NCI-H69 (cell line): ENCODE results near the gene TGFBR1.
"Not testable (repeated sequence)": the region's sequence is repeated elsewhere in the genome, so short reads cannot be mapped to it uniquely, and the experiment has no call there.

Experiments used
- DNase-seq: peaks from one replicate; lab custom pipeline; 2025; lab: John Stamatoyannopoulos, UW

TGFBR1 gene

GRCh38 chr9:99076030-99076429 is 28.9 kb upstream of the TGFBR1 start:
- DNase-seq = no peak

- DNase-seq = no peak
These were observed 28.3 kb upstream of the TGFBR1 start for GRCh38 chr9:99076483-99077171.

GRCh38 chr9:99078717-99079116 is 26.2 kb upstream of the TGFBR1 start:
- no peak for DNase-seq

- DNase-seq = no peak
These were observed 25.4 kb upstream of the TGFBR1 start for GRCh38 chr9:99079542-99079941.

- no peak for DNase-seq
These were observed 21.9 kb upstream of the TGFBR1 start for GRCh38 chr9:99083051-99083450.

GRCh38 chr9:99085949-99086948 is 18.7 kb upstream of the TGFBR1 start:
- DNase-seq = no peak

- no peak for DNase-seq
These were observed 17.5 kb upstream of the TGFBR1 start for GRCh38 chr9:99087462-99087861.

- no peak for DNase-seq
These were observed 14.4 kb upstream of the TGFBR1 start for GRCh38 chr9:99090336-99091130.

GRCh38 chr9:99092643-99093491 is 12.0 kb upstream of the TGFBR1 start:
- no peak for DNase-seq

GRCh38 chr9:99093492-99093791 is 11.5 kb upstream of the TGFBR1 start:
- no peak for DNase-seq

- no peak for DNase-seq
These were observed 9.3 kb upstream of the TGFBR1 start for GRCh38 chr9:99095565-99095964.

- DNase-seq = no peak
These were observed 8.5 kb upstream of the TGFBR1 start for GRCh38 chr9:99096409-99096808.

GRCh38 chr9:99099806-99100585 is 4.9 kb upstream of the TGFBR1 start:
- not testable (repeated sequence) for DNase-seq

- no peak for DNase-seq
These were observed 3.6 kb upstream of the TGFBR1 start for GRCh38 chr9:99101271-99101670.

GRCh38 chr9:99101812-99102211 is 3.1 kb upstream of the TGFBR1 start:
- no peak for DNase-seq

- no peak for DNase-seq
These were observed 1.6 kb upstream of the TGFBR1 start for GRCh38 chr9:99103054-99103895.

- DNase-seq = no peak
These were observed 933 bp upstream of the TGFBR1 start for GRCh38 chr9:99103901-99104458.

GRCh38 chr9:99105152-99106043 is 485 bp downstream of the TGFBR1 start:
- DNase-seq = peak; percentile 78

GRCh38 chr9:99106044-99106375 is 1.1 kb downstream of the TGFBR1 start:
- no peak for DNase-seq
